Inferior parietal cortex (tissue), 1 donor: ENCODE results near the gene LRRC17.
A peak's percentile ranks its signal among the peaks of the same experiment; 100 is the strongest.

Experiments
- DNase-seq: peaks from one replicate; pipeline ENCODE4 v3.0.0-alpha.2; 2016; ENCODE audit errors: extremely low spot score

Gene LRRC17

GRCh38 chr7:102912742-102913141 is at the start of gene LRRC17:
TSS of gene LRRC17 (plus strand) at chr7:102913000. CDS start at chr7:102933914, 20,914 bp downstream.
- no peak for DNase-seq

- no peak for DNase-seq
Observed at GRCh38 chr7:102864958-102865357, 47.8 kb upstream of the LRRC17 start.

- no peak for DNase-seq
Observed at GRCh38 chr7:102866535-102867215, 46.1 kb upstream of the LRRC17 start.

GRCh38 chr7:102869195-102869594 is 43.6 kb upstream of the LRRC17 start:
- DNase-seq = no peak

- no peak for DNase-seq
Observed at GRCh38 chr7:102872460-102872859, 40.3 kb upstream of the LRRC17 start.

GRCh38 chr7:102873470-102874165 is 39.2 kb upstream of the LRRC17 start:
- no peak for DNase-seq

- DNase-seq = no peak
Observed at GRCh38 chr7:102874166-102874829, 38.5 kb upstream of the LRRC17 start.

GRCh38 chr7:102874966-102875365 is 37.8 kb upstream of the LRRC17 start:
- no peak for DNase-seq

- no peak for DNase-seq
Observed at GRCh38 chr7:102875700-102876295, 37.0 kb upstream of the LRRC17 start.

GRCh38 chr7:102883098-102883860 is 29.5 kb upstream of the LRRC17 start:
- no peak for DNase-seq

- no peak for DNase-seq
Observed at GRCh38 chr7:102888561-102889233, 24.1 kb upstream of the LRRC17 start.

GRCh38 chr7:102889851-102890250 is 22.9 kb upstream of the LRRC17 start:
- no peak for DNase-seq

- DNase-seq = peak; percentile 47
Observed at GRCh38 chr7:102890292-102890970, 22.4 kb upstream of the LRRC17 start.

- DNase-seq = peak; percentile 13
Observed at GRCh38 chr7:102890971-102891692, 21.7 kb upstream of the LRRC17 start.

- peak; percentile 64 for DNase-seq
Observed at GRCh38 chr7:102891693-102892261, 21.0 kb upstream of the LRRC17 start.

GRCh38 chr7:102892631-102893278 is 20.0 kb upstream of the LRRC17 start:
- no peak for DNase-seq

GRCh38 chr7:102895602-102896001 is 17.2 kb upstream of the LRRC17 start:
- no peak for DNase-seq

- no peak for DNase-seq
Observed at GRCh38 chr7:102896585-102896984, 16.2 kb upstream of the LRRC17 start.

GRCh38 chr7:102897211-102897631 is 15.6 kb upstream of the LRRC17 start:
- no peak for DNase-seq
